Fibroblast of the aortic adventitia (primary cell): ENCODE results near the gene PIGBOS1. TPM values are rescaled to one million over a fixed set of nuclear protein-coding genes. Genes with fewer than 3 reads are reported as not detected.
A peak's percentile ranks its signal among the peaks of the same experiment; 100 is the strongest.

ENCODE experiments used
- DNase-seq: peaks from one replicate; pipeline ENCODE4 v3.0.0-alpha.2; 2010; ENCODE audit warnings: low read depth
- H3K4me3 ChIP-seq: 2 replicates; pipeline ENCODE4 v1.5.1; 2011; ENCODE audit warnings: low read depth, mild to moderate bottlenecking, control low read depth, low read length, moderate library complexity
- total RNA-seq: library from RNA; depleted of rRNA; stranded (reverse); fragments of >200 nt; gene quantifications from 2 replicates; pipeline ENCODE4 v1.2.3, GENCODE V29; 2012; ENCODE audit warnings: low replicate concordance
- TF ChIP-seq, protein P1 (sequence below): IDR thresholded peaks from 2 replicates; pipeline ENCODE4 v1.5.1; 2011; ENCODE audit warnings: mild to moderate bottlenecking, low read length, control low read depth, inconsistent platforms; ENCODE audit not compliant: insufficient read depth

Gene PIGBOS1
- total RNA-seq, 1 donor, result 10.9 TPM

GRCh38 chr15:55268176-55268695, 50.7 kb downstream of the PIGBOS1 start:
- DNase-seq, result no peak

DNA sequence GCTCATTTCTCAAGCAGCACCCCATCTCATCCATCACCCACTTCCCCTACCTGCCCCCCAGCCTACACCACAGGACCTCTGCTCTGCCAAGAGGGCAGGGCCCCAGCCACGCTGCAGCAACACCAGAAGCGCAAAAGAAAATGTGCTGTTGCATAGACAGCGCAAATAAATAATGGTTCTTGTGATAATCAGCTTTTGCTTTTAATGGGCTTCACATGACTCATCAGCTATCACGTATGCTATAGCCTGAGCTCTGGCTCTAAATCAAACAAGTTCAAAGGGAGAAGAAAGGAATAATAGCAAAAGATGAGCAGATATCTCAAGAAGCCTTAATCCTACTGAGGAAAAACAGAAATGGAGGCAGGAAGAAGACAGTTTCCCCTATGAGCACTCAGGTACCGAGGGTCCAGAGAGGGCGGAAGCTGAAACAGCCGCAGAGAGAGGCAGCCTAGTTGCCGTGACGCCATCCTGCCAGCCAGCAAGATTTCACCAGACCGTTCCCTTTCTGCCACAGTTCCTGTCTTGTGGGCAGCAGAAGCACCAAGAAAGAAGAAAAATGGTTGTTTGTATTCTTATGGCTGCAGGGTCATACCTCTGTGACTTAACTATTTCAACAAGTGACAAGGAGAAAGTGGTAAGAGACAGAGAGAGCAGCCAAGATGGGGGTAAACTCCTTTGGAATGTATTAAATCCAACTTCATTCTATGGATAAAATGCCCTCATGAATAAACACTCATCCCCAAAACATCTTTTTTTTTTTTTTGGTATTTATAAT, 51.3 kb downstream of the PIGBOS1 start:
- no peak overlapping the region for H3K4me3 ChIP-seq
- TF ChIP-seq, protein P1, sequence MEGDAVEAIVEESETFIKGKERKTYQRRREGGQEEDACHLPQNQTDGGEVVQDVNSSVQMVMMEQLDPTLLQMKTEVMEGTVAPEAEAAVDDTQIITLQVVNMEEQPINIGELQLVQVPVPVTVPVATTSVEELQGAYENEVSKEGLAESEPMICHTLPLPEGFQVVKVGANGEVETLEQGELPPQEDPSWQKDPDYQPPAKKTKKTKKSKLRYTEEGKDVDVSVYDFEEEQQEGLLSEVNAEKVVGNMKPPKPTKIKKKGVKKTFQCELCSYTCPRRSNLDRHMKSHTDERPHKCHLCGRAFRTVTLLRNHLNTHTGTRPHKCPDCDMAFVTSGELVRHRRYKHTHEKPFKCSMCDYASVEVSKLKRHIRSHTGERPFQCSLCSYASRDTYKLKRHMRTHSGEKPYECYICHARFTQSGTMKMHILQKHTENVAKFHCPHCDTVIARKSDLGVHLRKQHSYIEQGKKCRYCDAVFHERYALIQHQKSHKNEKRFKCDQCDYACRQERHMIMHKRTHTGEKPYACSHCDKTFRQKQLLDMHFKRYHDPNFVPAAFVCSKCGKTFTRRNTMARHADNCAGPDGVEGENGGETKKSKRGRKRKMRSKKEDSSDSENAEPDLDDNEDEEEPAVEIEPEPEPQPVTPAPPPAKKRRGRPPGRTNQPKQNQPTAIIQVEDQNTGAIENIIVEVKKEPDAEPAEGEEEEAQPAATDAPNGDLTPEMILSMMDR, result no peak
- DNase-seq, result peak; percentile 17

More at GRCh38 chr15:55268176-55268695, 50.7 kb downstream of the PIGBOS1 start:
- TF ChIP-seq, protein P1, result no peak
- H3K4me3 ChIP-seq, result no peak overlapping the region

Other genes with a start within 250 kb of the PIGBOS1 start
- gene RSL24D1, start 122.2 kb downstream of the PIGBOS1 start, total RNA-seq, result 131 and 149 TPM in 2 replicates
- gene RAB27A, start 29.3 kb downstream of the PIGBOS1 start, total RNA-seq, result 9.9 and 27.7 TPM in 2 replicates
- 2.9 and 19.6 TPM in 2 replicates for gene PIGB, start 99 bp upstream of the PIGBOS1 start, total RNA-seq
- gene CCPG1, start 89.2 kb upstream of the PIGBOS1 start, total RNA-seq, result 160 and 249 TPM in 2 replicates
- gene PIERCE2, start 89.4 kb upstream of the PIGBOS1 start, total RNA-seq, result 6.6 TPM in 1 of 2 replicates, not detected in the other
- 1.1 and 3.1 TPM in 2 replicates for gene DNAAF4, start 189.1 kb upstream of the PIGBOS1 start, total RNA-seq